VCaP (cell line): ENCODE measurements around the gene LVRN.

Experiments used
- H3K27ac ChIP-seq: fragments of 450-650 bp; 2 replicates; pipeline ENCODE4 v1.5.1; 2017
- TF ChIP-seq, protein P1 (sequence below): fragments of 450-650 bp; conservative IDR thresholded peaks from 2 replicates; pipeline ENCODE4 v1.5.1; 2017; ENCODE audit warnings: mild to moderate bottlenecking, moderate library complexity

The LVRN gene

DNA sequence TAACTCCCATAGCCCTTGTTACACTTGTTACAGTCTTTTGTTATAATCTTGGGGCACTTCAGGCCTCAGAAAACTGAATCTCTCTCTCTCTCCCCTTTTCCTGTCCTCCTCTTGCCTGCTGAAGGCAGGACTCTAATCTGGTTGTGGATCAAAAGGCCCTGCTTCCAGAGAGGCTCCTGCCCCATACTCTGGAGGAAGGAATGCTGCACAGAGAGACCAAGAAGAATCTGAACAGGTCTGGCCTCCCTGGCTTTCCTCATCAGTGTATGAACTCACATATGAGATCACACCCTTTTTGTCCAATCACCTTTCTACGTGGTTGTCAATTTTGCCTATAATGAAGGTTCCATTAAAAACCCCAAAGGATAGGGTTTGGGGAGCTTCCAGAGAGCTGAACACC lies 26.2 kb upstream of the LVRN start:
- TF ChIP-seq, protein P1, sequence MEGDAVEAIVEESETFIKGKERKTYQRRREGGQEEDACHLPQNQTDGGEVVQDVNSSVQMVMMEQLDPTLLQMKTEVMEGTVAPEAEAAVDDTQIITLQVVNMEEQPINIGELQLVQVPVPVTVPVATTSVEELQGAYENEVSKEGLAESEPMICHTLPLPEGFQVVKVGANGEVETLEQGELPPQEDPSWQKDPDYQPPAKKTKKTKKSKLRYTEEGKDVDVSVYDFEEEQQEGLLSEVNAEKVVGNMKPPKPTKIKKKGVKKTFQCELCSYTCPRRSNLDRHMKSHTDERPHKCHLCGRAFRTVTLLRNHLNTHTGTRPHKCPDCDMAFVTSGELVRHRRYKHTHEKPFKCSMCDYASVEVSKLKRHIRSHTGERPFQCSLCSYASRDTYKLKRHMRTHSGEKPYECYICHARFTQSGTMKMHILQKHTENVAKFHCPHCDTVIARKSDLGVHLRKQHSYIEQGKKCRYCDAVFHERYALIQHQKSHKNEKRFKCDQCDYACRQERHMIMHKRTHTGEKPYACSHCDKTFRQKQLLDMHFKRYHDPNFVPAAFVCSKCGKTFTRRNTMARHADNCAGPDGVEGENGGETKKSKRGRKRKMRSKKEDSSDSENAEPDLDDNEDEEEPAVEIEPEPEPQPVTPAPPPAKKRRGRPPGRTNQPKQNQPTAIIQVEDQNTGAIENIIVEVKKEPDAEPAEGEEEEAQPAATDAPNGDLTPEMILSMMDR: no peak
- H3K27ac ChIP-seq: no peak overlapping the region

DNA sequence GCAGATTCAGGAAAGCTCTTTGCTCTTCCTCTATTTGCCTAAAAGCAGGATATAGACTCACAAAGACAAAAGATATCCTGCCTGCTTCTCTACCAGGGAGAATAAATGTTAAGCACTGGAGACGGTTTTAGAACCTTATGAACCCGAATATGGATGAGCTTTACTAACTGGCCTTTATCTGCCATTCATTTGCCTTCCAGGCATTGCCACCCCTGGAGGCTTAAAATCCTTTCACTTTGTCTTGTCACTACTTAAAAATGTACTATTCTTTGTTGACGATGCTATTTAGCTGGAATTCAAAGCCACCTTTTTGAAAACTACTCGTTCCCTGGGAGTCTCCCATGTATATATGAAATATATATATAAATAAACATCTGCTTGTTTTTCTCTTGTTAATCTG lies 23.2 kb upstream of the LVRN start:
- H3K27ac ChIP-seq: no peak overlapping the region
- TF ChIP-seq, protein P1: no peak

DNA sequence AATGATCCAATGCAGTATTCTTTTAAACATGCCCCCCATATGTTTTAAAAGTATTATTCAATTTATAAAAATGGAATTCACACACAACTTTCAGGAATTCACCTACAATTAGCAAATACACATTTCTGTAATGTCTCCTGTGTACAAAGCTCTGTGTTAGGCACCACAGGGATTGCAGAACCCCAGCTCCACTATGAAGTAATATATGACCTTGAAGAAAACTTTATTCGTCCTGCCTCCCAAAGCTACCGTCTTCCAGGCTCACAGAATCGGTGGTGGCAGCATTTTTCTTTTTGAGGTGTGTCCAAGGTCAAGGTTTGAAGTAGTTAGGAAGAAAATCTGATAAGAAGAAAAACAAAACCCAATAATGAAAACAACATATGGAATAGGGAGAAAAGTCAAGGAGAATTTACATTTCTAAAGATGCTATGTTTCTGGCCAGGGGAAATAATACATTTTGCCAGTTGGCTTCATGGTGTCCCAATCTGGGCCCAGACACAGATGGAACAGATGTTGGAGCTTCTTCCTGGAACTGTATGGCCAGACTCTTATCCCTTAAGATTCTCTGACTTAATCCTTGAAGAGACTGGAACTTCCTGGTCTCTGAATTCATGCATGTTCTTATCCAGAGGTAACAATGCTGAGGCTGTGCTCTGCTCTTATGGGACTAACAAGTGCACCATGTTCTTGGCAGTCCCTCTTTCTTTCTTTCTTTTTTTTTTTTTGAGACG lies 22.0 kb upstream of the LVRN start:
- no peak overlapping the region for H3K27ac ChIP-seq
- TF ChIP-seq, protein P1: no peak

DNA sequence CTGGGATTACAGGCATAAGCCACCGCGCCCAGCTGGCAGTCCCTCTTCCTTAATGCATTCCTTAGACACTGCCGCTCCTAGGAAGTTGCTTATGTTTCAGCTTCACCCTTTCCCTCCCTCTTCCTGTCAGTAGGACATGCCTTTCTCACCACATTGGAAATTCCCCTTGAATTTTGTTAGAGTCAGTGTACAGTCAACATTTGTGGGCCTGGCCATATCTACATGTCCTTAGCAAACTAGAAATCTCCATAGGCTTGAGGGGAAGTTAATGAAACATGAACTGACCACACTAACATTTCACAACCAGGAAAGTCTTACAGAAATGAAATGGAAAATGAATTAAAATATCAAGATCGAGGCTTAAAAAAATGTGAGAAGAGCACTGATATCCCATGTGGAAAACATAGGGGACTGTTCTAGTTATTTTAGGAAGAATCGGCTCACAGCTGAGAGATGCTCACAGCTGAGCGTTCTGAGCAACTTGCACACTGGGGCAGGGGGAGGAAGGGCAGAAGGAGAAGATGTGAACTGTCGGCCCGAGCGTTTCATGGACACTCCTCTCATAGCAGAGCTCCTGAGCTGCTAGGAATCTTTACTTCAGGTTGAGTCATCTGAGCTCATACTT lies 21.1 kb upstream of the LVRN start:
- H3K27ac ChIP-seq: no peak overlapping the region
- TF ChIP-seq, protein P1: no peak

DNA sequence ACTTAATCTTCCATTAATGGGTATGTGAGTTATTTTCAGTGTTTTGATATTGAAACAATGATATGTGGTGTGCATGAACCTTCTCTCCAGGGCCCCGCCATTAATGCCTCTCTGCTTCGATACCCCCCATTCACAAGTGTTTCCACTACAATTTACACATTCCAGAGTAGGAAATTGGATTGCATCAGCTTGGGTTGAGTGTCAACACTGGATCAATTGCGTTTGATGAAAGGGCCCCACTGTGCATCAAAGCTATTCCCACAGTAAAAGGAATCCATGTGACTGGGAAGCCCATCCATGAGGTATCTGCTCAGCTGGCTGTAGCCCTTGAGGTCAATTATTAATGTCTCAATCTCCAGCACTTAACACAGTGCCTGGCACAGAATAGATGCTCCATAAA lies 17.8 kb upstream of the LVRN start:
- H3K27ac ChIP-seq: no peak overlapping the region
- TF ChIP-seq, protein P1: no peak

DNA sequence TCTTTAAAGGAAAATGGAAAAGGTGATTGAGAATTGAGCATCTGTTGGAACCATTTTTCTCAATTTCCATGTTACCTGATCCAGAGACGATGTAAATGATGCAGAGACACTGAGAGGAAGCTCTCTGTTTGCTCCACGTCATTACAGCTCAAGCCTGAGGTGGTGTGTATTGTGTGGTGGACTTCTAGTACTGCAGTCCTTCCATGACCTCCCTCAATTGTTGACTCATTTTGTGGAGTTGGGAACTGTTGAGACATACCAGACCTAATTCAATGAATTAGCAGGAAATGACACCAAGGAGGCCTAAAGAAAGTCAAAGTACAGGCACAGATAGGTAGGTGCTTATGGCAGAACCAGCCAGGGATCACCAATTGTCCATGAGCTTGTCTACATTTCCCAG lies 15.6 kb upstream of the LVRN start:
- TF ChIP-seq, protein P1: no peak
- H3K27ac ChIP-seq: no peak overlapping the region

DNA sequence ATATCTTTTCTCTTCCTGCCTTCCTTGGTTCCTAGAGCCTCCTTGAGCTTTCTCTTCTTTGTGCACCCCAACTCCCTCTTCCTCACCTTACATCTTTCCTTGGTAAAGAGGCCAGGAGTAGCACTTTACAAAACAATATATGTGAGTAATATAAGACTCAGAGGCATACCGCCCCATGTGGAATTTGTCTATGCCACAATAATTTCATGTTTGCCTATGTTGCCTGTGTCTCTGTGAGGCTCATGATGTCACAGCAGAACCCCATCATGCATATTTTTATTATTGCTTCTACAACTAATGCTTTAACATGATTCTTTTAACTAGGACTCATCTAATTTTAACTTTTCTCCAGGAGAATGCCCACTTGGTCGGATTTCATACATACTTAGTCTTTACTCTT lies 15.0 kb upstream of the LVRN start:
- TF ChIP-seq, protein P1: no peak
- H3K27ac ChIP-seq: no peak overlapping the region
